Measurements from ENCODE around the gene WDFY4. TPM values are rescaled to one million over a fixed set of nuclear protein-coding genes. Genes with fewer than 3 reads are reported as not detected.

The WDFY4 gene
- total RNA-seq, 1 donor from 2014 or later = 6.4 TPM

DNA sequence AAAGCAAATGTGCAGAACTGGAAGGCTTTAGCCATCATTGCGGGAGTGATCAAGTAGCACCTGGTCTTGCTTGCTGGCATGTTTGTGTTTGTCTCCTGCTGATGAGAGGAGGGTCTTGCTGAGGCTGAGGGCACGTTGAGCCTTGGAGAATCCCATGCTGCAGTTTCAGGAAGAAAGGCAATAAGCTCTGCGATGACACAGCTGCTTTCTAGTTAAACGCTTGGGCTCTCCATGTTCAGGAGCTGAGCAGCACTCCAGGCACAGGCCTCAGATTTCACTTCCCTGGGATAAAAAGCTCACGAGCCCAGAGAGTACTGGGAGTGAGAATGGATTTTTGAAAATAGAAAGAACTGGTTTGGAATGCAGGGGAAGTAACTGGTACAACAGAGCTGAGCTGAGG, 154.2 kb downstream of the WDFY4 start:
- no peak overlapping the region for H3K27ac ChIP-seq
- no peak overlapping the region for H3K4me3 ChIP-seq
- no peak for DNase-seq (ENCODE audit: extremely low spot score in 2 of 2)
- no peaks in the 10 kb centered on the region for H3K27me3 ChIP-seq
- no peaks in the 10 kb centered on the region for H3K36me3 ChIP-seq
- no peaks in the 10 kb centered on the region for H3K9me3 ChIP-seq
- no peak for TF ChIP-seq POLR2A (IDR thresholded peaks at IDR 0.05)
- TF ChIP-seq, protein P1, sequence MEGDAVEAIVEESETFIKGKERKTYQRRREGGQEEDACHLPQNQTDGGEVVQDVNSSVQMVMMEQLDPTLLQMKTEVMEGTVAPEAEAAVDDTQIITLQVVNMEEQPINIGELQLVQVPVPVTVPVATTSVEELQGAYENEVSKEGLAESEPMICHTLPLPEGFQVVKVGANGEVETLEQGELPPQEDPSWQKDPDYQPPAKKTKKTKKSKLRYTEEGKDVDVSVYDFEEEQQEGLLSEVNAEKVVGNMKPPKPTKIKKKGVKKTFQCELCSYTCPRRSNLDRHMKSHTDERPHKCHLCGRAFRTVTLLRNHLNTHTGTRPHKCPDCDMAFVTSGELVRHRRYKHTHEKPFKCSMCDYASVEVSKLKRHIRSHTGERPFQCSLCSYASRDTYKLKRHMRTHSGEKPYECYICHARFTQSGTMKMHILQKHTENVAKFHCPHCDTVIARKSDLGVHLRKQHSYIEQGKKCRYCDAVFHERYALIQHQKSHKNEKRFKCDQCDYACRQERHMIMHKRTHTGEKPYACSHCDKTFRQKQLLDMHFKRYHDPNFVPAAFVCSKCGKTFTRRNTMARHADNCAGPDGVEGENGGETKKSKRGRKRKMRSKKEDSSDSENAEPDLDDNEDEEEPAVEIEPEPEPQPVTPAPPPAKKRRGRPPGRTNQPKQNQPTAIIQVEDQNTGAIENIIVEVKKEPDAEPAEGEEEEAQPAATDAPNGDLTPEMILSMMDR (IDR thresholded peaks at IDR 0.05) = no peak
- TF ChIP-seq POLR2AphosphoS5 (IDR thresholded peaks at IDR 0.05; ENCODE audit: insufficient read depth in 1 of 2, low read depth in 1 of 2) = no peak
- intact Hi-C loops (cut with DNase I) = no loop called here
- no peaks in the 10 kb centered on the region for H3K4me1 ChIP-seq

DNA sequence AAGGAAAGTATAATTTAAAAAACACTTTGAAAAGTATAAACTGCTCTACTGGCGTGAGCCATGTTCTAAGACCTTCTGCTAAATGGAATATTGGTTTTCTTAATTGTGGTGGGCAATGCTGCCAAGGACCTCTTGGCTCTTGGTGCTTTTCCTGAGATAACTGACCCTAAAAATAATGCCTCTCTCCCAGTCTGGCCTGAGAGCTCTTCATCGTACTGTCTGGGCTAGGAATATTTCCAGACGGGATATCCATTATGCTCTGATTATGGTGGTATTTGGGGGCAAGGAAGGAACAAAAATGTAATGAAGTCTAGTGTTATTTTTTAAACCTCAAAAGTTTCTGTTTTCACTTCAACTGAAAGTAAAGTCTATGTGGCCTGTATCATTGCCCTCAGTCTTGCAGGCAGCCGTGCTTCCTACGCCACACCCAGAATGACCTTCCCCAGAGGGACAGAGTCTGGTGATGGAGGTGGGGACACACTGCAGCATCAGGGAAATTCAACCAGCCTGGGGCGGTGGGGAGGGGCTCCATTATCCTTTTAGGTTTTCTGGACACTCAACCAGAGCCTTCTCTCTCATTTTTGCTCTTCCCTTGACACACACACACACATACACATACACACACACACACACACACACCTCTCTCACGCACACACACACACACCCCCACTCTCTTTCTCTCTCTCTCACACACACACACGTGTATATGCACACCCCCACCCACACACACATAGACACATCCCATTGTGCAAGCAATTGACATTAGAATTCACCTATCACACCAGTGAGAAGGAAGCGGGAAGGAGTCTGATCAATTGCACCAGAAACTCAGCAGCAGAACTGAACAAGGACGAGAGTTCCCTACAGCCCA, 155.4 kb downstream of the WDFY4 start:
- TF ChIP-seq, protein P1 (IDR thresholded peaks at IDR 0.05) = no peak
- TF ChIP-seq POLR2A (IDR thresholded peaks at IDR 0.05) (no peak), POLR2AphosphoS5 (IDR thresholded peaks at IDR 0.05; ENCODE audit: insufficient read depth in 1 of 2, low read depth in 1 of 2) (no peak)
- intact Hi-C loops (cut with DNase I) = no loop called here
- Histone ChIP-seq H3K27me3 (no peaks in the 10 kb centered on the region), H3K4me3 (no peak overlapping the region), H3K36me3 (no peaks in the 10 kb centered on the region), H3K27ac (no peak overlapping the region), H3K4me1 (no peaks in the 10 kb centered on the region), H3K9me3 (no peaks in the 10 kb centered on the region)
- no peak for DNase-seq (ENCODE audit: extremely low spot score in 2 of 2)

DNA sequence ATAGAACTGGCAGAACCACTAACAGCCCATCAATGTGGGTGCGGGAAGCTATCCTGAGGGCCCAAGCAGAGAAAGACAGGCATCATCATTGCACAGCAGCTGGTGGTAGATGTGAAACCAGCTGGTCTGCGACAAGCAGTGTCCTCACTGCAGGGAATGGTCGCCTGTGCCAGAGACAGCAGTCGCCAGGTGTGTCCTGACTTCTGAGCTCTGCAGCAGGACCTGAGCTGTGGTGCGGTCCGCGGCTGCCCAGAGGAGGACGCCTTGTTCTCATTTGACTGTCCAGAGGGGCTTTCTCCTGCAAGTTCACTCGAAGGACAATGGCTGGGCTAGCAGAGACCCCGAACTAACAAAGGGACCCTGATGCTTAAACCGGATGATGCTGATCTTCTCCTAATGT, 157.6 kb downstream of the WDFY4 start:
- intact Hi-C loops (cut with DNase I) = no loop called here
- Histone ChIP-seq H3K4me3 (no peak overlapping the region), H3K27me3 (no peaks in the 10 kb centered on the region), H3K36me3 (no peaks in the 10 kb centered on the region), H3K4me1 (no peaks in the 10 kb centered on the region), H3K27ac (no peak overlapping the region), H3K9me3 (no peaks in the 10 kb centered on the region)
- TF ChIP-seq, protein P1 (IDR thresholded peaks at IDR 0.05) = no peak
- TF ChIP-seq POLR2A (IDR thresholded peaks at IDR 0.05) (no peak), POLR2AphosphoS5 (IDR thresholded peaks at IDR 0.05; ENCODE audit: insufficient read depth in 1 of 2, low read depth in 1 of 2) (no peak)
- no peak for DNase-seq (ENCODE audit: extremely low spot score in 2 of 2)

DNA sequence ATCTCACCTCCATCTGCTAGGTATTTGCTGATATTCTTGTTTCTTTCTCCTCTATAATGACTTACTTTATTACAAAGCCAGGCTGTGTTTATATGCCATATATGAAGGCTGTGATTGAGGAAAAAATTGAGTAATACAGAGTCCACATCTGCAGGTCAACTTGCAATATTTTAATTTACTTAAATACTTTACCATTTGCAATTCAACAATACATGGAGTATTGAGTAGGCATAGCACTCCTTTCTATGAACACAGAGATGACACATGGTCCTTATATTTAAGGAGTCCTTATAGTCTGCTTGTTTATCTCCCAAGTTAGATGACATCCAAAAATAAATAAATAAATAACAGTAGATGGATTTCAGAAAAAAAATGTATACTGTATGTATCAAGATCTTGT, 158.5 kb downstream of the WDFY4 start:
- H3K4me1 ChIP-seq = no peaks in the 10 kb centered on the region
- DNase-seq (ENCODE audit: extremely low spot score in 2 of 2) = no peak
- no peak overlapping the region for H3K27ac ChIP-seq
- H3K27me3 ChIP-seq = no peaks in the 10 kb centered on the region
- no peaks in the 10 kb centered on the region for H3K36me3 ChIP-seq
- H3K4me3 ChIP-seq = no peak overlapping the region
- intact Hi-C loops (cut with DNase I) = no loop called here
- H3K9me3 ChIP-seq = no peaks in the 10 kb centered on the region
- TF ChIP-seq POLR2A (IDR thresholded peaks at IDR 0.05) (no peak), POLR2AphosphoS5 (IDR thresholded peaks at IDR 0.05; ENCODE audit: insufficient read depth in 1 of 2, low read depth in 1 of 2) (no peak)
- TF ChIP-seq, protein P1 (IDR thresholded peaks at IDR 0.05) = no peak

DNA sequence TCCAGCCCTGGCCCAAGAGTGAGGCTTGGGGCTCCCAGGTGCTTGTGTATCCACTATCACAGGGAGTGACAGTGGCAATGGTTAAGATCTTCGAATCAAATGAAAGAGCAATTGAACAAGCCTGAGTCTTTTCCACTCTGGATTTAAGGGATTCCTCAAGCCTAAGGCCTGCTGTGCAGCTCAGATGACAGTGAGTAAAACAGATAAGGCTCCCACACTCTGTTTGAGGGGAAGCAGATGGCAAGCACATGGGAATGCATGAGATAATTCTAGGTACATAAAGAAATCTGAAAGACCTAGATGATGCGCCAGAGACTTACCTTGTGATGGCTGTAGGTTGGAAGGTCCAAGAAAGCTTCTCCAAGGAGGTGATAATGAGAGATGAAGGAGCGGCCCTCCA, 159.9 kb downstream of the WDFY4 start:
- H3K9me3 ChIP-seq = no peaks in the 10 kb centered on the region
- no peak overlapping the region for H3K4me3 ChIP-seq
- no peak for DNase-seq (ENCODE audit: extremely low spot score in 2 of 2)
- H3K4me1 ChIP-seq = no peaks in the 10 kb centered on the region
- no peaks in the 10 kb centered on the region for H3K27me3 ChIP-seq
- TF ChIP-seq POLR2A (IDR thresholded peaks at IDR 0.05) (no peak), POLR2AphosphoS5 (IDR thresholded peaks at IDR 0.05; ENCODE audit: insufficient read depth in 1 of 2, low read depth in 1 of 2) (no peak)
- TF ChIP-seq, protein P1 (IDR thresholded peaks at IDR 0.05) = no peak
- no peaks in the 10 kb centered on the region for H3K36me3 ChIP-seq
- H3K27ac ChIP-seq = no peak overlapping the region
- intact Hi-C loops (cut with DNase I) = no loop called here
